ENCODE measurements around the gene PAX6. TPM values are rescaled to one million over a fixed set of nuclear protein-coding genes. Genes with fewer than 3 reads are reported as not detected.

PAX6 gene
- total RNA-seq, 1 experiment from 2014 or later = 0.43 TPM

- Mint-ChIP-seq H3K36me3 (ENCODE audit: insufficient read depth, unreplicated experiment) (no peaks in the 10 kb centered on the region), H3K9me3 (ENCODE audit: unreplicated experiment) (no peaks in the 10 kb centered on the region), H3K4me3 (ENCODE audit: unreplicated experiment) (no peak overlapping the region), H3K27ac (ENCODE audit: unreplicated experiment) (no peak overlapping the region), H3K27me3 (ENCODE audit: insufficient read depth, unreplicated experiment) (peaks cover 28% of the 10 kb centered on the region), H3K4me1 (ENCODE audit: low read depth, unreplicated experiment) (peaks cover 6% of the 10 kb centered on the region)
- TF ChIP-seq, protein P1, sequence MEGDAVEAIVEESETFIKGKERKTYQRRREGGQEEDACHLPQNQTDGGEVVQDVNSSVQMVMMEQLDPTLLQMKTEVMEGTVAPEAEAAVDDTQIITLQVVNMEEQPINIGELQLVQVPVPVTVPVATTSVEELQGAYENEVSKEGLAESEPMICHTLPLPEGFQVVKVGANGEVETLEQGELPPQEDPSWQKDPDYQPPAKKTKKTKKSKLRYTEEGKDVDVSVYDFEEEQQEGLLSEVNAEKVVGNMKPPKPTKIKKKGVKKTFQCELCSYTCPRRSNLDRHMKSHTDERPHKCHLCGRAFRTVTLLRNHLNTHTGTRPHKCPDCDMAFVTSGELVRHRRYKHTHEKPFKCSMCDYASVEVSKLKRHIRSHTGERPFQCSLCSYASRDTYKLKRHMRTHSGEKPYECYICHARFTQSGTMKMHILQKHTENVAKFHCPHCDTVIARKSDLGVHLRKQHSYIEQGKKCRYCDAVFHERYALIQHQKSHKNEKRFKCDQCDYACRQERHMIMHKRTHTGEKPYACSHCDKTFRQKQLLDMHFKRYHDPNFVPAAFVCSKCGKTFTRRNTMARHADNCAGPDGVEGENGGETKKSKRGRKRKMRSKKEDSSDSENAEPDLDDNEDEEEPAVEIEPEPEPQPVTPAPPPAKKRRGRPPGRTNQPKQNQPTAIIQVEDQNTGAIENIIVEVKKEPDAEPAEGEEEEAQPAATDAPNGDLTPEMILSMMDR (IDR thresholded peaks at IDR 0.05; ENCODE audit: insufficient read depth in 1 of 2, low read depth in 1 of 2, low read length in 1 of 2, severe bottlenecking in 1 of 2, unreplicated experiment in 1 of 2) = no peak
- DNase-seq = no peak
- H3K4me1 ChIP-seq = peaks cover 8% of the 10 kb centered on the region; the same call in 1 of the 2 replicates
- H3K36me3 ChIP-seq (ENCODE audit: control insufficient read depth, insufficient read depth, low read length) = no peaks in the 10 kb centered on the region
- ChIA-PET POLR2A (no interaction called here), CTCF (no interaction called here)
- H3K9me3 ChIP-seq = no peaks in the 10 kb centered on the region
- BruUV-seq (replicated peaks) = no TSS peak
- peaks cover 11% of the 10 kb centered on the region for H3K27me3 ChIP-seq (replicated peaks; ENCODE audit: control insufficient read depth, insufficient read depth, low read length)
- intact Hi-C loops (cut with micrococcal nuclease; ENCODE audit: unreplicated experiment) = loop anchor here (10.0 kb wide), 2 partner anchors 314 to 766 kb away; partner anchors contain the start of genes EIF3M, ELP4 and IMMP1L
- no peak overlapping the region for H3K4me3 ChIP-seq (ENCODE audit: low read depth, low read length)
Observed at GRCh38 chr11:31818874-31819331, 7.8 kb upstream of the PAX6 start.

DNA sequence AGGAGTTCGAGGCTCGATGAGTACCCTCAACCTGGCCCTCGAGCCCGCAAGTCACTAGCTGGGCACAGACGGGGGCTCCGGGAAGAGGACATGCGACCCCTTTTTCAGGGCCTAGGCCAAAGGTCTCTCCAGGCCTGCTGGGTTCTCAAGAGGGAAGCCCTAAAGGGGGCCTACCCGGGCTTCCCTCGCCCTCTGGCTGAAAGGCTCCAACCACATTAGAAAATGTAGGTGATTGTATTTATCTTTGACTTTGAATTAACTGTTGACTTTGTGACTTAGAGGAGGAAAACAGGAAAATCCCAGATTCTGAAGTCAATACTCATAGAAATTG is 7.3 kb upstream of the PAX6 start:
- peaks cover 28% of the 10 kb centered on the region for H3K27me3 Mint-ChIP-seq (ENCODE audit: insufficient read depth, unreplicated experiment)
- Histone ChIP-seq H3K27me3 (replicated peaks; ENCODE audit: control insufficient read depth, insufficient read depth, low read length) (peaks cover 14% of the 10 kb centered on the region), H3K4me3 (ENCODE audit: low read depth, low read length) (no peak overlapping the region), H3K9me3 (no peaks in the 10 kb centered on the region), H3K36me3 (ENCODE audit: control insufficient read depth, insufficient read depth, low read length) (no peaks in the 10 kb centered on the region), H3K4me1 (peaks cover 11% of the 10 kb centered on the region; the same call in 1 of the 2 replicates)
- CTCF ChIA-PET = no interaction called here
- TF ChIP-seq, protein P1 (IDR thresholded peaks at IDR 0.05; ENCODE audit: insufficient read depth in 1 of 2, low read depth in 1 of 2, low read length in 1 of 2, severe bottlenecking in 1 of 2, unreplicated experiment in 1 of 2) = no peak
- intact Hi-C loops (cut with micrococcal nuclease; ENCODE audit: unreplicated experiment) = loop anchor here (10.0 kb wide), 2 partner anchors 314 to 766 kb away; partner anchors contain the start of genes EIF3M, ELP4 and IMMP1L
- no peak overlapping the region for H3K4me3 Mint-ChIP-seq (ENCODE audit: unreplicated experiment)
- H3K27ac Mint-ChIP-seq (ENCODE audit: unreplicated experiment) = no peak overlapping the region
- H3K36me3 Mint-ChIP-seq (ENCODE audit: insufficient read depth, unreplicated experiment) = no peaks in the 10 kb centered on the region
- H3K9me3 Mint-ChIP-seq (ENCODE audit: unreplicated experiment) = no peaks in the 10 kb centered on the region
- POLR2A ChIA-PET = no interaction called here
- no TSS peak for BruUV-seq (replicated peaks)
- no peak for DNase-seq
- peaks cover 6% of the 10 kb centered on the region for H3K4me1 Mint-ChIP-seq (ENCODE audit: low read depth, unreplicated experiment)

GRCh38 chr11:31817621-31818424 is 6.7 kb upstream of the PAX6 start:
- Histone ChIP-seq H3K9me3 (no peaks in the 10 kb centered on the region), H3K36me3 (ENCODE audit: control insufficient read depth, insufficient read depth, low read length) (no peaks in the 10 kb centered on the region), H3K4me1 (peaks cover 14% of the 10 kb centered on the region), H3K27me3 (replicated peaks; ENCODE audit: control insufficient read depth, insufficient read depth, low read length) (peaks cover 15% of the 10 kb centered on the region), H3K4me3 (ENCODE audit: low read depth, low read length) (no peak overlapping the region)
- BruUV-seq (replicated peaks) = no TSS peak
- Mint-ChIP-seq H3K36me3 (ENCODE audit: insufficient read depth, unreplicated experiment) (no peaks in the 10 kb centered on the region), H3K27ac (ENCODE audit: unreplicated experiment) (no peak overlapping the region), H3K27me3 (ENCODE audit: insufficient read depth, unreplicated experiment) (peaks cover 24% of the 10 kb centered on the region), H3K4me1 (ENCODE audit: low read depth, unreplicated experiment) (peaks cover 6% of the 10 kb centered on the region), H3K9me3 (ENCODE audit: unreplicated experiment) (no peaks in the 10 kb centered on the region), H3K4me3 (ENCODE audit: unreplicated experiment) (peak overlapping the region; percentile 66)
- POLR2A ChIA-PET = no interaction called here
- no peak for DNase-seq
- TF ChIP-seq, protein P1 (IDR thresholded peaks at IDR 0.05; ENCODE audit: insufficient read depth in 1 of 2, low read depth in 1 of 2, low read length in 1 of 2, severe bottlenecking in 1 of 2, unreplicated experiment in 1 of 2) = no peak
- intact Hi-C loops (cut with micrococcal nuclease; ENCODE audit: unreplicated experiment) = loop anchor here (2.0 to 10.0 kb wide), 3 partner anchors 177 to 767 kb away; partner anchors contain the start of genes EIF3M, ELP4 and IMMP1L
- CTCF ChIA-PET = interaction anchor here (1.5 kb wide), 1 partner anchor 711 kb away, joined by 3 read pairs; no protein-coding TSS in a partner anchor
